Activated CD8-positive, alpha-beta T cell treated with anti-CD3 and anti-CD28 coated beads, Interleukin-2, amount 10 ng/mL, durations not matched to agents 7 days and 5 days (primary cell): ENCODE measurements around the gene PPP2R3B. TPM values are rescaled to one million over a fixed set of nuclear protein-coding genes. Genes with fewer than 3 reads are reported as not detected.
"Not testable (repeated sequence)": the region's sequence is repeated elsewhere in the genome, so short reads cannot be mapped to it uniquely, and the experiment has no call there.

Experiments
- ATAC-seq: fragments of 150-1000 bp; cut with Tn5 transposase; one replicate; pipeline ENCODE4 v1.10.0; 2021; ENCODE audit warnings: moderate library complexity
- CTCF ChIA-PET: fragments of 350-600 bp; sonication (Branson Sonifier 250); formaldehyde crosslinking; loops from one replicate; lab custom pipeline; 2021; ENCODE audit warnings: antibody characterized with exemption; lab: Charles Lee
- POLR2A ChIA-PET: fragments of 350-600 bp; sonication (Branson Sonifier 250); formaldehyde crosslinking; loops from one replicate; lab custom pipeline; 2021; ENCODE audit warnings: antibody characterized with exemption; lab: Charles Lee
- DNase-seq: peaks from one replicate; pipeline ENCODE4 v3.0.0-alpha.2; 2020
- H3K27ac Mint-ChIP-seq: one replicate; pipeline ENCODE4 v1.8.0; 2021; ENCODE audit warnings: mild to moderate bottlenecking, mixed read lengths
- H3K27me3 Mint-ChIP-seq: one replicate; pipeline ENCODE4 v1.8.0; 2021; ENCODE audit warnings: low read depth, mixed read lengths
- H3K36me3 Mint-ChIP-seq: one replicate; pipeline ENCODE4 v1.8.0; 2021; ENCODE audit warnings: low read depth, mixed read lengths
- H3K4me1 Mint-ChIP-seq: one replicate; pipeline ENCODE4 v1.8.0; 2021; ENCODE audit warnings: low read depth, mixed read lengths
- H3K4me3 Mint-ChIP-seq: one replicate; pipeline ENCODE4 v1.8.0; 2021; ENCODE audit warnings: mild to moderate bottlenecking, mixed read lengths
- H3K9me3 Mint-ChIP-seq: one replicate; pipeline ENCODE4 v1.8.0; 2022; ENCODE audit warnings: mixed read lengths; ENCODE audit not compliant: insufficient read depth
- total RNA-seq, 2 experiments: library from RNA; stranded (reverse); gene quantifications; one replicate each; pipeline ENCODE4 v1.2.3, GENCODE V29; 2021

PPP2R3B gene
- total RNA-seq, 2 experiments from 2014 or later, result 41.8 to 44.6 TPM

- Mint-ChIP-seq H3K36me3 (no peaks in the 10 kb centered on the region), H3K27me3 (no peaks in the 10 kb centered on the region), H3K4me1 (peaks cover 6% of the 10 kb centered on the region), H3K27ac (no peak overlapping the region), H3K9me3 (no peaks in the 10 kb centered on the region), H3K4me3 (no peak overlapping the region)
- no peak for ATAC-seq
- POLR2A ChIA-PET, result no interaction called here
- CTCF ChIA-PET, result no interaction called here
- DNase-seq, result no peak
Observed at GRCh38 chrX:329291-329910, 57.3 kb downstream of the PPP2R3B start.

GRCh38 chrX:327660-328126 lies 59.0 kb downstream of the PPP2R3B start:
- POLR2A ChIA-PET, result no interaction called here
- DNase-seq (no peak), ATAC-seq (no peak)
- Mint-ChIP-seq H3K9me3 (no peaks in the 10 kb centered on the region), H3K27me3 (no peaks in the 10 kb centered on the region), H3K4me3 (no peak overlapping the region), H3K4me1 (peaks cover 17% of the 10 kb centered on the region), H3K27ac (no peak overlapping the region), H3K36me3 (no peaks in the 10 kb centered on the region)
- CTCF ChIA-PET, result no interaction called here

DNA sequence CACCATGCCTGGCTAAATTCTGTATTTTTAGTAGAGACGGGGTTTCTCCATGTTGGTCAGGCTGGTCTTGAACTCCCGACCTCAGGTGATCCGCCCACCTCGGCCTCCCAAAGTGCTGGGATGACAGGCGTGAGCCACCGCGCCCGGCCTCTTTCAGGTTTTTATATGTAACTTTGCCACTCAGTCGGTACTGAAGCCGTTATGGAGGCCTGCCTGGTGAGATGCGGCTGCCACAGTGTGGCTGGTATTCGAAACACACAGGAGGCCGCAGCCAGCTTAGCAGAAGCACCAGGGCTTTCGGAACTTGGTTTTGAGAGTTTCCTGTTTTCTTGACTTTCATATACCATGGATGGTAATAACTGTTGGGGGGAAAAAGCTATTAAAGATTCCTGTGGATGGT lies 62.0 kb downstream of the PPP2R3B start:
- H3K36me3 Mint-ChIP-seq, H3K27ac Mint-ChIP-seq, H3K4me3 Mint-ChIP-seq, ATAC-seq, CTCF ChIA-PET, POLR2A ChIA-PET, H3K27me3 Mint-ChIP-seq, H3K9me3 Mint-ChIP-seq: not testable (repeated sequence)
- DNase-seq, result peak; percentile 53
- peaks cover 26% of the 10 kb centered on the region for H3K4me1 Mint-ChIP-seq

DNA sequence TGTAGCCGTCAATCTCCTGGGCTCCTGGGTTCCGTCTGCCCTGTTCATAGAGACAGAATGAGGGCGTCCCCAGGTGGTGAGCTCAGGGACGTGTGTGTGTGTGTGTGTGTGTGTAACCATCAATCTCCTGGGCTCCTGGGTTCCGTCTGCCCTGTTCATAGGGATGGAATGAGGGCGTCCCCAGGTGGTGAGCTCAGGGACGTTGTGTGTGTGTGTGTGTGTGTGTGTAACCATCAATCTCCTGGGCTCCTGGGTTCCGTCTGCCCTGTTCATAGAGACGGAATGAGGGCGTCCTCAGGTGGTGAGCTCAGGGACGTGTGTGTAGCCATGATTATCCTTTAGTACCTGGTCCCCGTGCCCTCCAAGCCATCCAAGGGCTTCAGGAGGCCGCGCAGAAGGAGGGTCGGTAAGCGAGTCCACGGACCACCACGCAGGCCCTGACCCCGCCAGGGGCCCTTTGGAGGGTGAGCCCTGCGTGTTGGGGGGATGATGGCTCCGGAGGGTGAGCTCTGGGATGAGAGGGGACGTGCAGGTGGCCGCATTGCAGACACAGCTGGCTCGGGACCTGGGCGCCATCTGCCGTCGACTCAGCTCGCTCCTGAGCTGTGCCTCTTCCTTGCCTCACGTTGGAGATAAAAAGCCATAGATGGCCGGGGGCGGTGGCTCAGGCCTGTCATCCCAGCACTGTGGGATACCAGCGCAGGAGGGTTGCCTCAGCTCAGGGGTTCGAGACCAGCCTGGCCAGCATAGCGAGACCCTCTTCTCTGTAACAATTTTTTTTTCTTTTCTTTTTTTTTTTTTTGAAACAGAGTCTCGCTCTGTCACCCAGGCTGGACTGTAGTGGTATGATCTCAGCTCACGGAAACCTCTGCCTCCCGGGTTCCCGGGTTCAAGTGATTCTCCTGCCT lies 62.7 kb downstream of the PPP2R3B start:
- no peak for DNase-seq
- CTCF ChIA-PET, result no interaction called here

DNA sequence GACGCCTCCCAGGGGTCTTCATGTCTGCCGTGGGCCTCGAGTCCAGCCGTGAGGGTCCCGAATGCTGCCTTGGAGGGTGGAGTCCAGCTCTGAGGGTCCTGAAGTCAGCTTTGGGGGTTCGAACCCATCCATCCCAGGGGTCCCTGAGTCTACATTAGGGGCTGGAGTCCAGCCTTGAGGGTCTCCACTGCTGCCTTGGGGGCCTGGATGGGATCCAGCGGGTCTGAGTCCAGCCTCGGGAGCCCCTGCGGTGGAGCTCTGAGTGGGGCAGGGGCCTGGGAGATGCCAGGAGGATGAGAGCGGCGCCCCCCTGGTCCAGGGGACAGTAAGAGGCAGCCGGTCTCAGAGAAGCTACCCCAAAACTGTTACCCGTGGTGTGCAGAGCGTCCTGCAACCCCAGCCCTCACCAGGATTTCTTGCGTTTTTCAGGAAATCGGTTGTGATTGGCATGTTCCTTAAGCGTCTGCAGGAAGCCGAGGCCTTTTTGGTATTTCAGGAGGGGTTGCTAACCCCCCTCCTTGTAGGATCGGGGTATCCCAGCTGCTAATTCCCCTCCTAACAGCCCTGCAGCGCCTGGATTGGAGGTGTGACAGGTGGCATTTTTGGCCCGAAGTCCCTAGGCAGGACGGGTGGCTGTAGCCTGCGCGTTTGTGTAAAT lies 66.5 kb downstream of the PPP2R3B start:
- H3K36me3 Mint-ChIP-seq, result peaks cover 6% of the 10 kb centered on the region
- H3K4me3 Mint-ChIP-seq, result peak overlapping the region; percentile 84
- ChIA-PET CTCF (no interaction called here), POLR2A (no interaction called here)
- no peaks in the 10 kb centered on the region for H3K27me3 Mint-ChIP-seq
- DNase-seq (no peak), ATAC-seq (no peak)
- peak overlapping the region; percentile 87 for H3K27ac Mint-ChIP-seq
- H3K4me1 Mint-ChIP-seq, result peaks cover 34% of the 10 kb centered on the region
- H3K9me3 Mint-ChIP-seq, result no peaks in the 10 kb centered on the region

More for the DNA sequence above, 62.7 kb downstream of the PPP2R3B start:
- H3K27me3 Mint-ChIP-seq, result no peaks in the 10 kb centered on the region
- H3K9me3 Mint-ChIP-seq, result no peaks in the 10 kb centered on the region
- POLR2A ChIA-PET, result no interaction called here
- H3K4me3 Mint-ChIP-seq, result no peak overlapping the region
- peaks cover 26% of the 10 kb centered on the region for H3K4me1 Mint-ChIP-seq
- ATAC-seq, result peak; percentile 1
- no peak overlapping the region for H3K27ac Mint-ChIP-seq
- H3K36me3 Mint-ChIP-seq, result peaks cover 2% of the 10 kb centered on the region

- POLR2A ChIA-PET, result no interaction called here
- CTCF ChIA-PET, result no interaction called here
- H3K27me3 Mint-ChIP-seq, result no peaks in the 10 kb centered on the region
- peaks cover 30% of the 10 kb centered on the region for H3K4me1 Mint-ChIP-seq
- H3K36me3 Mint-ChIP-seq, result peaks cover 6% of the 10 kb centered on the region
- ATAC-seq, result no peak
- no peaks in the 10 kb centered on the region for H3K9me3 Mint-ChIP-seq
- DNase-seq, result no peak
- H3K27ac Mint-ChIP-seq, result peak overlapping the region; percentile 87
- peak overlapping the region; percentile 84 for H3K4me3 Mint-ChIP-seq
Observed at GRCh38 chrX:319579-320125, 67.1 kb downstream of the PPP2R3B start.

GRCh38 chrX:318739-319578 lies 67.7 kb downstream of the PPP2R3B start, which contains the start of gene GTPBP6:
Gene GTPBP6 (minus strand): TSS chrX:318796. CDS start chrX:318787, 9 bp downstream.
- H3K4me1 Mint-ChIP-seq, result peaks cover 26% of the 10 kb centered on the region
- no peaks in the 10 kb centered on the region for H3K27me3 Mint-ChIP-seq
- H3K36me3 Mint-ChIP-seq, result peaks cover 9% of the 10 kb centered on the region
- ATAC-seq (peak; percentile 80), DNase-seq (peak; percentile 99)
- ChIA-PET POLR2A (no interaction called here), CTCF (no interaction called here)
- H3K9me3 Mint-ChIP-seq, result no peaks in the 10 kb centered on the region
- H3K27ac Mint-ChIP-seq, result peak within 1 kb of the TSS; percentile 98
- H3K4me3 Mint-ChIP-seq, result peak within 1 kb of the TSS; percentile 91

GRCh38 chrX:318068-318738 lies 68.5 kb downstream of the PPP2R3B start:
- Mint-ChIP-seq H3K4me3 (peak overlapping the region; percentile 91), H3K9me3 (no peaks in the 10 kb centered on the region), H3K36me3 (peaks cover 15% of the 10 kb centered on the region), H3K27ac (peak overlapping the region; percentile 98), H3K4me1 (peaks cover 22% of the 10 kb centered on the region), H3K27me3 (no peaks in the 10 kb centered on the region)
- ChIA-PET POLR2A (no interaction called here), CTCF (no interaction called here)
- DNase-seq, result peak; percentile 100
- ATAC-seq, result peak; percentile 75

- H3K9me3 Mint-ChIP-seq, result no peaks in the 10 kb centered on the region
- H3K27ac Mint-ChIP-seq, result peak overlapping the region; percentile 98
- no peak for DNase-seq
- ChIA-PET CTCF (no interaction called here), POLR2A (no interaction called here)
- H3K4me1 Mint-ChIP-seq, result peaks cover 15% of the 10 kb centered on the region
- H3K27me3 Mint-ChIP-seq, result no peaks in the 10 kb centered on the region
- ATAC-seq, result no peak
- H3K36me3 Mint-ChIP-seq, result peaks cover 18% of the 10 kb centered on the region
- H3K4me3 Mint-ChIP-seq, result peak overlapping the region; percentile 91
Observed at GRCh38 chrX:317424-318067, 69.2 kb downstream of the PPP2R3B start.
